GM10248 (cell line): Measurements from ENCODE around the gene ANTXRL.
"Not testable (repeated sequence)": the region's sequence is repeated elsewhere in the genome, so short reads cannot be mapped to it uniquely, and the experiment has no call there.

ENCODE experiments used
- CTCF ChIA-PET: fragments of 300-600 bp; sonication (Branson Sonifier 250); formaldehyde crosslinking; extraction: SDS; loops from one replicate; lab custom pipeline; 2021; ENCODE audit warnings: antibody characterized with exemption; lab: Yijun Ruan, JAX
- POLR2A ChIA-PET: fragments of 350-650 bp; sonication (Branson Sonifier 250); formaldehyde crosslinking; extraction: SDS; loops from one replicate; lab custom pipeline; 2020; ENCODE audit warnings: antibody characterized with exemption; lab: Yijun Ruan, JAX
- DNase-seq: peaks from one replicate; pipeline ENCODE4 v3.0.0; 2012; ENCODE audit errors: extremely low spot score
- TF ChIP-seq, protein P1 (sequence below): IDR thresholded peaks from 2 replicates; pipeline ENCODE4 v1.5.1; 2012; ENCODE audit warnings: mild to moderate bottlenecking, low read depth; ENCODE audit errors: extremely low read depth, missing control alignments, control extremely low read depth

The ANTXRL gene

DNA sequence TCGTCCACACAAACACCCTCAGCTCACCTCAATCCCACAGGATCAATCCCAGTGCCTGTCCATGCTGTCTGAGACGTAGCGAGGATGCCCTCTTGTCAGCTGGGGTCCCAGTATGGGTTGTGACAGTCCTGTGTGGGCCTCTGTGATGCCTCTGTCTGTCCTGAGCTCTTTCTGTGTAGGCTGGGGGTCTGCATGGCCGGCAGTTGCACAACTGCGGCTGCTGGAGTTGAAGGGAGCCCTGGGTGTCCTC lies 12.4 kb downstream of the ANTXRL start:
- TF ChIP-seq, protein P1, sequence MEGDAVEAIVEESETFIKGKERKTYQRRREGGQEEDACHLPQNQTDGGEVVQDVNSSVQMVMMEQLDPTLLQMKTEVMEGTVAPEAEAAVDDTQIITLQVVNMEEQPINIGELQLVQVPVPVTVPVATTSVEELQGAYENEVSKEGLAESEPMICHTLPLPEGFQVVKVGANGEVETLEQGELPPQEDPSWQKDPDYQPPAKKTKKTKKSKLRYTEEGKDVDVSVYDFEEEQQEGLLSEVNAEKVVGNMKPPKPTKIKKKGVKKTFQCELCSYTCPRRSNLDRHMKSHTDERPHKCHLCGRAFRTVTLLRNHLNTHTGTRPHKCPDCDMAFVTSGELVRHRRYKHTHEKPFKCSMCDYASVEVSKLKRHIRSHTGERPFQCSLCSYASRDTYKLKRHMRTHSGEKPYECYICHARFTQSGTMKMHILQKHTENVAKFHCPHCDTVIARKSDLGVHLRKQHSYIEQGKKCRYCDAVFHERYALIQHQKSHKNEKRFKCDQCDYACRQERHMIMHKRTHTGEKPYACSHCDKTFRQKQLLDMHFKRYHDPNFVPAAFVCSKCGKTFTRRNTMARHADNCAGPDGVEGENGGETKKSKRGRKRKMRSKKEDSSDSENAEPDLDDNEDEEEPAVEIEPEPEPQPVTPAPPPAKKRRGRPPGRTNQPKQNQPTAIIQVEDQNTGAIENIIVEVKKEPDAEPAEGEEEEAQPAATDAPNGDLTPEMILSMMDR: no peak
- ChIA-PET POLR2A (no interaction called here), CTCF (interaction anchor here (1.0 kb wide), 1 partner anchor 72 kb away, joined by 3 read pairs; no protein-coding TSS in a partner anchor)
- no peak for DNase-seq

DNA sequence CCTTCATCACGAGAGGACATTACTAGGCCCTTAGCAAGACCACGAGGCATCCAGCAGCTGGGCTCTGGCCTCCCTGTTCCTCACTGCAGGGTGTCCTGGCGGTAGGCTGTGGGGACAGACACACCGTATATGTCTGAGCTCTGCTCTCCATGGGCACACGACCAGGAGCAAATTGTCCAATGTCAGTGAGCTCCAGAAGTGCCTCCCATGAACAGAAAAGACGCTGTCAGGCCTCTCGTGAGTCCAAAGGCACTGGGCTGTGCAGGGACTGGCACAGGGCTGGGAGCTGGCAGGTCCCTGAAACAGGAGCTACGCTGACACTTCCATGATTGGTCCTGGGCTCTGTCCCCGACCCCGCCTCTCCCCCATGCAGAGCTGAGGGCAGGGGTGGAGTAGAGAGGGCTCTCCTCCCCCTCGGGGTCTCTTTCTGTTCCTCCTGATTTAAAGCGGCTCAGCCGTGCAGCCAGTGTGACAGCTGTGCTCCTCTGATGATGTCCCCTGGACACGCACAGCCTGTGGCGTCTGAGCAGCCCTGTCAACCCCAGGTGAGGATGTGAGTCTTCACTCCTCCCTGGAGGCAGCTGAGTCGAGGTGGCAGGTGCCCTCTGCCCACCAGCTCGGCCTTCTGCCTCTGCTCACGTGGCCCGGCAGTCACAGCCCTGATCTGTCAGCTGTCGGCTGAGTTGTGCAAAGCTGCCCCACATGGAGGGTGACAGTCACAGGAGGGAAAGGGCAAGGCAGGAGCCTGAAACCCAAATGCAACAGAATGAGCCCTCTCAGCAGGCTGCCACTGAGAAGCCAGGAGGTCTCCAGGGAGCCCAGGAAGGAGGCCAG lies 13.0 kb downstream of the ANTXRL start:
- POLR2A ChIA-PET: no interaction called here
- DNase-seq: no peak
- TF ChIP-seq, protein P1: no peak
- CTCF ChIA-PET: interaction anchor here (1.0 kb wide), 1 partner anchor 72 kb away, joined by 3 read pairs; no protein-coding TSS in a partner anchor

DNA sequence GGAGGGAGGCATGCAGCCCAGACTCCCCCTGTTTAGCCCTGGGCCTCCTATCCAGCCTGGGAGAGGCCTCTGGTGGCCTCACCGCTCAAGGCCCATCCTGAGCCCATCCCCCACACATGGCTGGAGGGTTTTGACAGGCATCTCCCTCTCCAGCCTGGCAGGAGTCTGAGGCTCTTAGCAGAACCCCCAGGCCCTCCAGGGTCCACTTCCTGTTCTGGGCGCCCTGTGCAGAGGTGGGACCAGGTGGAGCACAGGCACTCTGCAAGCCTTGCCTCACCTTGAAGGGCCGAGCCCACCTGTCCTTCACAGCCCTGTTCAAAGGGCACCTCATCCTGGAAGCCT lies 13.5 kb downstream of the ANTXRL start:
- DNase-seq, CTCF ChIA-PET, POLR2A ChIA-PET: not testable (repeated sequence)

DNA sequence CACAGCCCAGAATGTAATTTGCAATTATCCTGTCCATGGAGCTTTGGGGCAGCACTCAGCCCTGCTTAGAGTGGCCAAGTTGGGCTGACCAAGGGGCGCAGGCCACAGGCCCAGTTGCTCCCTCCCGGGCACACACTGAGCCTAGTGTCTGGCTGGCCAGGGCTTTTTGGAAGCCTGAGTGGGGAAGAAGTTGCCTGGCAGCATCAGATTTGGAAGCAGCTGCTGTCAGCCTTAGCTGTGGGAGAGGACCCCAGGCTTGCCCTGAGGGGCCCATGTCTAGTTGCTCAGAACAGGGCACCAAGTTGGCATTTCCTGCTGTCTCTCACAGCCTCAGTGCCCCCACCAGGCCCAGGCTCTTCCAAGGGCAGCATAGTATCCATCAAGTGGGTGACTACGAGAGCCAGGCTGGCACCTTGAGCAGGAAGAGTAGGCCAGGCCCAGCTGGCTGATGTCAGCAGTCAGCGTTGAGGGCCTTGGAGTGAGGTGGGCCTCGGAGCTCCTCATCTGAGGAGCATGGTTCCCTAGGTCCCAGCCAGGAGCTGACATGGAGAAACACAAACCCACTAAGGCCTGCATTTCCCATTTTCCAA lies 14.4 kb downstream of the ANTXRL start:
- POLR2A ChIA-PET: no interaction called here
- no peak for DNase-seq
- TF ChIP-seq, protein P1: no peak
- CTCF ChIA-PET: interaction anchor here (1.1 kb wide), 1 partner anchor 10 kb away, joined by 4 read pairs; no protein-coding TSS in a partner anchor

DNA sequence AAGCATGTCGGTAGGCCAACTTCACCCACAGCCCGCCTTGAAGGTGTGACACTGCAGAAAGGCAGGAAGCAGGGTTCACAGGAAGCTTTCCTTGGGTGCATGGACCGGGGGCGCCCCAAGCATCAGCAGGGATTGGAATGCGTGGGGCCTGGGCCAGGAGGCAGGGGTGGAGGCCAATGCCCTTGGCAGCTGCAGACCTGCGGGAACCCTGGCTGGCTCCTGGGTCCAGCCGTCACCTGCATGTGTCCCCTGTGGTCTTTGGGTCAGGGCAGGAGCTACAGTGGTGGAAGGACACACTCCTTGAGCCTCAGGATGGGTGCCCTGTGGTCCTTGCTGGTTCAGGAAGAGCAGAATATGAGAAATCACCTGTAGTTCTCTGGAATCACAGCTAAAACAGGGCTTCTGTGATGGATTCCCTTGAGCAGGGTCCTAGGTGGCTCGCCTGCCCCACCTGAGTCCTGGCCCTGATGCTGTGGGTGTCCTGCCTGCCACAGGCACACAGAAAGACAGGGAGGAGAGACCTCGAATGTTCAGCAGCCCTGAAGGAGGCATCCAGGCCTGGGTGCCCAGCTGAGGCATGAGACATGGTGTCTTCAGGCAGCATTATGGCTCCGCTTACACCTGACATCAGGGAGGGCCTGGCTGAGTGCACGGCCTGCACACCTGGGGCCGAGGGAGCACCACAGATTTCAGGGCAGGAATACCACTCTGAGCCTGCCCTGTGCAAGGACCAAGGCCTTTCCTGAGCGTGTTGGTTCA lies 15.1 kb downstream of the ANTXRL start:
- POLR2A ChIA-PET: no interaction called here
- no peak for DNase-seq
- TF ChIP-seq, protein P1: no peak
- CTCF ChIA-PET: interaction anchor here (1.1 kb wide), 1 partner anchor 11 kb away, joined by 4 read pairs; no protein-coding TSS in a partner anchor

DNA sequence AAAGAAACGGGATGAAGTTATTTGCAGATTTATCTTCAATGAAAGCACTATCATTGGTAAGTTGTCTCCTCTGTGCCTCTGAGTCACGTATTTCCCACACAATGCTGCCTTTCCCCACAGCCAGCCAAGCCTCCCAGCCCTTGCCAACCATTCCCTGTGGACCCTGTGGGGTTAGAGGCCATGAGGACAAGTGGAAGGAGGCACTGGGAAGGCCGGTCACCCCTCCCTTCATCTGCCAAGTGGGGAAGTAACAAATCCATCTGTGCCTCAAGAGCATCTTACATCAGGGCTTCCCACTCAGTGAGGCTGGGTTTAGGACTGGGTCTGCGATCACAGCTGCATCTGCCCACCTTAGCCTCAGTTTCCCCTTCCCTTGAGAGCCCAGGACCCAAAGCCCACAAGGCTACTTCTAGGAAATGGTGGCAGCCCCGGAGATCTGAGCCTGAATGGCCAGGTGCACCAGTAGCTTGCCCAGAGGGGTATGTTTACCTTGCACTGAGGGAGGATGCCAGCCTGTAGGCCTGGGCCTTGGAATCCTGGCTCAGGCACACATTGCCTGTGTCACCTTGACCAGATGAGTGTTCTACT lies 16.1 kb downstream of the ANTXRL start:
- CTCF ChIA-PET, DNase-seq, POLR2A ChIA-PET: not testable (repeated sequence)

DNA sequence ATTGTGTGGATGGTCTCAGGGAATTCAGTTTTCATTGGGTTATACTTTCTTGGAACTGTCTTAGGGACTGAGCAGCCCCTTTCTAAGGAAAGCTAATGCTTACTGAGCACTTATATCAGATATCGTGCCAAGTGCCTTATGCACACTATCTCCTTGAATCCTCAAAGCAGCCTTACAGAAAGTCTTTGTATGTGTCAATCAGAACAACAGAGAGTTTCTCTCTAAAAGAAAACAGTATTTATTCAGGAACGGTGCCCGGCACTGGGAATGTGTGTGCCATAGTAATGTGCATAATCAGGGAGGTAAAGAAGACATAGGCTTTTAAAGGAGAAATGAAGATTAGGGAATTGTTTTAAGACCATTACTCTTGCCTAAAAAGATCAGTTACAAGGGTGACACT lies 17.3 kb downstream of the ANTXRL start:
- DNase-seq: no peak
- TF ChIP-seq, protein P1: no peak
- POLR2A ChIA-PET: no interaction called here
- CTCF ChIA-PET: no interaction called here

DNA sequence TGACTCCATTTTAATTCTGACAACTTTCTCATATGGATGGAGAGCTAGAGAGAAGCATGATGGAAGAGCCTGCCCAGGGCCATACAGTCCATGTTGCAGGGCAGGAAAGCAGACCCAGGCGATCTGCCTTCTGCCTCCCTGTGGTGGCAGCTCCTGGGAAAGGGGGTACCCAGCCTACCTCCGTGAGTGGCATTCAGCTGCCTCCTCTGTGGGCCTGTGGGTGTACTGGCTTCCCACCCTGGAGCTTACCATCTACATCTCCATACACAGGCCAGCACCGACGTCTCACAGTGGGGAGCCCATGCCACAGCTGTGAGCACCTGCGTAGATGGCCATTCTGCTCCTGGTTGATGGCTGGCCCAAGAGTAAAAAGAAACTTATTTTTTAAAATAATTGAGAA lies 17.9 kb downstream of the ANTXRL start:
- DNase-seq, CTCF ChIA-PET, POLR2A ChIA-PET: not testable (repeated sequence)
